Measurements from ENCODE around the gene PIK3R1. TPM values are rescaled to one million over a fixed set of nuclear protein-coding genes. Genes with fewer than 3 reads are reported as not detected.
A peak's percentile ranks its signal among the peaks of the same experiment; 100 is the strongest.
"Not testable (repeated sequence)": the region's sequence is repeated elsewhere in the genome, so short reads cannot be mapped to it uniquely, and the experiment has no call there.

PIK3R1 gene
- total RNA-seq, 4 donors from 2014 or later = 101 to 358 (median 190) TPM

DNA sequence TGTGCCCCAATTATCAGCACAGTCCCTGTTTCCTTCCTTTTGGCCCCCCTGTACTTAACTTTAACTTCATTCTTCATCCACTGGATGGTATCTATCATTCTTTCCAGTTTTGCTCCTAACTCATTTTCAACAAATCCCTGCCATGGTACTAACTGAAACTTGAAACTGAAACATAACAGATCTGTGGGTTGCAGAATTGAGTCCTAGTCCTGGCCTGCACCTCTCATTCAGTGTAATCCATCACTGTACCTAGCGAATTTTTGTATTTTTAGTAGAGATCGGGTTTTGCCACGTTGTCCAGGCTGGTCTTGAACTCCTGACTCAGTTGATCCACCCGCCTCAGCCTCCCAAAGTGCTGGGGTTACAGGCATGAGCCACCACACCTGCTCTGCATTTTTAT lies 15.3 kb upstream of the PIK3R1 start:
- Histone ChIP-seq H3K9me3 (no peaks in the 10 kb centered on the region), H3K4me3 (no peak overlapping the region), H3K27me3 (no peaks in the 10 kb centered on the region), H3K36me3 (no peaks in the 10 kb centered on the region), H3K27ac (no peak overlapping the region), H3K4me1 (no peaks in the 10 kb centered on the region)
- TF ChIP-seq CTCF (IDR thresholded peaks at IDR 0.05) (no peak), POLR2A (IDR thresholded peaks at IDR 0.05) (no peak)
- intact Hi-C loops (cut with DNase I; ENCODE audit: low total_unique reads) = no loop called here
- no peak for DNase-seq

DNA sequence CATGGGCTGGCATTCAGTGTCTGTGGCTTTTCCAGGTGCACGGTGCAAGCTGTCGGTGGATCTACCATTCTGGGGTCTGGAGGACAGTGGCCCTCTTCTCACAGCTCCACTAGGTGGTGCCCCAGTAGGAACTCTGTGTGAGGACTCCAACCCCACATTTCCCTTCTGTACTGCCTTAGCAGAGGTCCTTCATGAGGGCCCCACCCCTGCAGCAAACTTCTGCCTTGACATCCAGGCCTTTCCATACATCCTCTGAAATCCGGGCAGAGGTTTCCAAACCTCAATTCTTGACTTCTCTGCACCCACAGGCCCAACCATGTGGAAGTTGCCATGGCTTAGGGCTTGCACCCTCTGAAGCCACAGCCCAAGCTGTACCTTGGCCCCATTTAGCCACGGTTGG lies 4.9 kb upstream of the PIK3R1 start:
- DNase-seq; H3K4me1 ChIP-seq; H3K27ac ChIP-seq; intact Hi-C loops (cut with DNase I; ENCODE audit: low total_unique reads); H3K4me3 ChIP-seq; H3K36me3 ChIP-seq; H3K27me3 ChIP-seq; H3K9me3 ChIP-seq: not testable (repeated sequence)

DNA sequence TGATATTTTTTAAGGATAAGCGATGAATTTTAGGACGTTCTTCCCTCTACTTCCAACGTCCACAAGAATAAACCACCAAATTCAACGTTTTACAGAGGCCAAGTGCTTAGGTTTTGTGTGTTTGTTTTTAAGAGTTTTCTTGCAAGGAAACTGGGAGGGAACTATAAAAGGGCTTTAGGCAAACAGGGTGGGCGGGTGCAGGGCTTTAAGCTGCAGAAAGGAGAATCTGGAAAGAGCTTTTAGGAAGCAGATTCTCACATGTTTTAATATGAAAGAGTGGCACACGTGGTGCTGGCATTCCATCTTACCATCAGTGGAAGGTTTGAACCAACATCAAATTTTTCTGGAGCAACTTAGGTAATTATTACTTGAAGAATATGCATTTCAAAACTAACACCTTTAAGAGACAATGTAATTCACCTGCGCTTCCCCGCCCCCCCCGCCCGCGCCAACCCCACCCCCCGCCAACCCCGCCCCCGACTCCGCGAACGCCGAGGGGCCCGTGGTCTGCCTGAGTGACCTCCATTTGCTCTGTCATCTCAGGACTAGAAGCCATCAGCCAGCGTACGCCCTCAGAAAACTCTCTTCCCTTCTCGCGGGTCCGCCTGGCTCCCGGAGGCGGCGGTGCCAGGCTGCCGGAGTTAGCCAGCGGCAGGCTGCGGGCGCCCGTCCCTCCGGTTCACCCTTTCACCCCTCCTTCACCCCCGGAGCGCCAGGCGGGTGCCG lies 911 bp upstream of the PIK3R1 start:
- Histone ChIP-seq H3K4me1 (no peaks in the 10 kb centered on the region), H3K36me3 (no peaks in the 10 kb centered on the region), H3K27ac (peak overlapping the region; percentile 93 to 98), H3K27me3 (no peaks in the 10 kb centered on the region), H3K9me3 (no peaks in the 10 kb centered on the region), H3K4me3 (peak overlapping the region; percentile 71 to 93)
- DNase-seq = peak in 1 of 2 donors; percentile 27
- TF ChIP-seq POLR2A (IDR thresholded peaks at IDR 0.05) = no peak
- no peak for TF ChIP-seq CTCF (IDR thresholded peaks at IDR 0.05)
- intact Hi-C loops (cut with DNase I; ENCODE audit: low total_unique reads) = loop anchor here (5.0 kb wide), 1 partner anchor 38 kb away; no protein-coding TSS in a partner anchor

- TF ChIP-seq CTCF (IDR thresholded peaks at IDR 0.05) (no peak), POLR2A (IDR thresholded peaks at IDR 0.05) (no peak)
- Histone ChIP-seq H3K9me3 (no peaks in the 10 kb centered on the region), H3K27me3 (no peaks in the 10 kb centered on the region), H3K27ac (peak overlapping the region; percentile 97 to 98), H3K4me1 (no peaks in the 10 kb centered on the region), H3K4me3 (peak overlapping the region; percentile 93 to 98), H3K36me3 (no peaks in the 10 kb centered on the region)
- DNase-seq = no peak
- intact Hi-C loops (cut with DNase I; ENCODE audit: low total_unique reads) = loop anchor here (5.0 kb wide), 1 partner anchor 36 kb away; no protein-coding TSS in a partner anchor
Measured at GRCh38 chr5:68215898-68216244, 315 bp downstream of the PIK3R1 start.

GRCh38 chr5:68216245-68217046 lies 890 bp downstream of the PIK3R1 start:
- TF ChIP-seq POLR2A (IDR thresholded peaks at IDR 0.05) (no peak), CTCF (IDR thresholded peaks at IDR 0.05) (no peak)
- intact Hi-C loops (cut with DNase I; ENCODE audit: low total_unique reads) = loop anchor here (5.0 kb wide), 1 partner anchor 36 kb away; no protein-coding TSS in a partner anchor
- H3K36me3 ChIP-seq = no peaks in the 10 kb centered on the region
- peak overlapping the region; percentile 97 to 98 for H3K27ac ChIP-seq
- no peaks in the 10 kb centered on the region for H3K9me3 ChIP-seq
- no peaks in the 10 kb centered on the region for H3K27me3 ChIP-seq
- peak; percentile 42 to 46 for DNase-seq
- H3K4me3 ChIP-seq = peak overlapping the region; percentile 93 to 98
- H3K4me1 ChIP-seq = no peaks in the 10 kb centered on the region
